ENCODE results near the gene MTFR2.

DNA sequence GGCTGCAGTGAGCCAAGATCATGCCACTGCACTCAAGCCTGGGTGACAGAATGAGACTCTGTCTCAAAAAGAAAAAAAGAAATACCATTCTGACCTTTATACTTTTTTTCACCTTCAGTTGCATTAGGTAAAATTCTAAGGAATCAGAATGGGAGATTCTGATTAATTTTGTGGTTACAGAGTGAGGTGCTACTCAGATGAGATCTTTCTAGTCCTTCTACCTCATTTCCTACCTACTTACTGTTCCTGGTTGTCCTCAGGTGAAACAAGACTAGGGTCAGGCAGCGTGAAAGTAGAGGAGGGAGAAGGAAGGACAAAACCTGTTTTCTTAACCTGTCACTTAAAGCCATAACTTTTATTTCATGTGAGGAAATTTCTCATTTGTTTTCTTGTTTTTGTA lies 63.7 kb downstream of the MTFR2 start:
- TF ChIP-seq, protein P1, sequence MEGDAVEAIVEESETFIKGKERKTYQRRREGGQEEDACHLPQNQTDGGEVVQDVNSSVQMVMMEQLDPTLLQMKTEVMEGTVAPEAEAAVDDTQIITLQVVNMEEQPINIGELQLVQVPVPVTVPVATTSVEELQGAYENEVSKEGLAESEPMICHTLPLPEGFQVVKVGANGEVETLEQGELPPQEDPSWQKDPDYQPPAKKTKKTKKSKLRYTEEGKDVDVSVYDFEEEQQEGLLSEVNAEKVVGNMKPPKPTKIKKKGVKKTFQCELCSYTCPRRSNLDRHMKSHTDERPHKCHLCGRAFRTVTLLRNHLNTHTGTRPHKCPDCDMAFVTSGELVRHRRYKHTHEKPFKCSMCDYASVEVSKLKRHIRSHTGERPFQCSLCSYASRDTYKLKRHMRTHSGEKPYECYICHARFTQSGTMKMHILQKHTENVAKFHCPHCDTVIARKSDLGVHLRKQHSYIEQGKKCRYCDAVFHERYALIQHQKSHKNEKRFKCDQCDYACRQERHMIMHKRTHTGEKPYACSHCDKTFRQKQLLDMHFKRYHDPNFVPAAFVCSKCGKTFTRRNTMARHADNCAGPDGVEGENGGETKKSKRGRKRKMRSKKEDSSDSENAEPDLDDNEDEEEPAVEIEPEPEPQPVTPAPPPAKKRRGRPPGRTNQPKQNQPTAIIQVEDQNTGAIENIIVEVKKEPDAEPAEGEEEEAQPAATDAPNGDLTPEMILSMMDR (IDR thresholded peaks at IDR 0.05), result no peak
- TF ChIP-seq EP300 (IDR thresholded peaks at IDR 0.05) (no peak), POLR2A (IDR thresholded peaks at IDR 0.05; ENCODE audit: low read depth) (no peak)

Data from esophagus muscularis mucosa (tissue), 4 donors.